HepG2 (cell line): Measurements from ENCODE around the gene ZSCAN26. TPM values are rescaled to one million over a fixed set of nuclear protein-coding genes. Genes with fewer than 3 reads are reported as not detected.

ENCODE experiments used
- ATF2 ChIP-seq: sonication (generic); formaldehyde crosslinking; IDR thresholded peaks from 2 replicates; pipeline ENCODE4 v1.4.0; 2020; ENCODE audit warnings: missing genetic modification reagents
- FOSL2 ChIP-seq: sonication (generic); formaldehyde crosslinking; IDR thresholded peaks from 2 replicates; pipeline ENCODE4 v1.4.0; 2020; ENCODE audit warnings: missing genetic modification reagents
- HNRNPL ChIP-seq: fragments of 200-400 bp; formaldehyde crosslinking; IDR thresholded peaks from 2 replicates; pipeline ENCODE4 v1.6.1; 2017; ENCODE audit warnings: mild to moderate bottlenecking, low read depth, low read length
- LBX2 ChIP-seq: sonication (generic); formaldehyde crosslinking; IDR thresholded peaks from 2 replicates; pipeline ENCODE4 v1.5.0; 2020; ENCODE audit warnings: missing genetic modification reagents, mild to moderate bottlenecking, borderline replicate concordance
- MYNN ChIP-seq: sonication (generic); formaldehyde crosslinking; IDR thresholded peaks from 2 replicates; pipeline ENCODE4 v1.4.0; 2020; ENCODE audit warnings: mild to moderate bottlenecking, low read depth, missing genetic modification reagents
- NFAT5 ChIP-seq: sonication (generic); formaldehyde crosslinking; IDR thresholded peaks from 2 replicates; pipeline ENCODE4 v1.4.0; 2020; ENCODE audit warnings: missing genetic modification reagents
- NFKBIZ ChIP-seq: IDR thresholded peaks from 2 replicates; pipeline ENCODE4 v1.6.1; 2018; ENCODE audit warnings: missing genetic modification reagents, missing compliant biosample characterization
- NKX3-1 ChIP-seq: sonication (generic); formaldehyde crosslinking; IDR thresholded peaks from 2 replicates; pipeline ENCODE4 v1.5.0; 2020; ENCODE audit warnings: missing genetic modification reagents
- PRDM4 ChIP-seq: sonication (generic); formaldehyde crosslinking; IDR thresholded peaks from 2 replicates; pipeline ENCODE4 v1.9.0; 2021; ENCODE audit warnings: missing genetic modification reagents, borderline replicate concordance
- RXRB ChIP-seq: IDR thresholded peaks from 2 replicates; pipeline ENCODE4 v1.6.1; 2016; ENCODE audit warnings: borderline replicate concordance, missing genetic modification reagents, missing compliant biosample characterization
- TEF ChIP-seq: sonication (generic); formaldehyde crosslinking; IDR thresholded peaks from 2 replicates; pipeline ENCODE4 v1.5.0; 2020; ENCODE audit warnings: missing genetic modification reagents
- ZNF274 ChIP-seq: sonication (generic); formaldehyde crosslinking; IDR thresholded peaks from 2 replicates; pipeline ENCODE4 v1.5.1; 2020; ENCODE audit warnings: mild to moderate bottlenecking, missing genetic modification reagents
- ZNF276 ChIP-seq: sonication (generic); formaldehyde crosslinking; IDR thresholded peaks from 2 replicates; pipeline ENCODE4 v1.4.0; 2020; ENCODE audit warnings: mild to moderate bottlenecking, low read depth, missing genetic modification reagents
- ZNF878 ChIP-seq: sonication (generic); formaldehyde crosslinking; IDR thresholded peaks from 2 replicates; pipeline ENCODE4 v1.8.1; 2023; ENCODE audit warnings: mild to moderate bottlenecking, missing genetic modification reagents, moderate library complexity
- ZNF879 ChIP-seq: sonication (generic); formaldehyde crosslinking; IDR thresholded peaks from 2 replicates; pipeline ENCODE4 v1.8.1; 2023; ENCODE audit warnings: missing genetic modification reagents
- polyA plus RNA-seq, 8 experiments: library from polyadenylated mRNA; depleted of rRNA in 3 of 8; stranded (reverse) in 7 of 8; unstranded in 1 of 8; fragments of >200 nt; fragmentation: Illumina TruSeq in 4 of 8; extraction: Trizol in 4 of 8; gene quantifications; 2 replicates each; pipeline versions ENCODE4 v1.2.1 to v1.2.3, GENCODE V29; 2011 to 2016; ENCODE audit warnings: low read depth in 4 of 8, missing spikeins in 1 of 8, mixed read lengths in 1 of 8; ENCODE audit not compliant: insufficient read depth in 1 of 8
- total RNA-seq, 5 experiments: library from RNA; depleted of rRNA; stranded (reverse); fragments of >200 nt; fragmentation: Illumina TruSeq; extraction: Trizol; gene quantifications; 2 replicates each; pipeline ENCODE4 v1.2.3, GENCODE V29; 2016; ENCODE audit warnings: low read depth in 1 of 5

Gene ZSCAN26
- total and polyA plus RNA-seq, 2 of the 13 experiments (the other 11 are each of a cell fraction or from before 2014, with no cell fraction given), result 12.0 to 15.6 TPM

- TF ChIP-seq ZNF878 (CRISPR knock-in tag) (peak; percentile 81; the same call in 1 of the 2 replicates), ATF2 (peak; percentile 38; the same call in 1 of the 2 replicates), ZNF276 (CRISPR knock-in tag) (no peak; the same call in 1 of the 2 replicates), NFKBIZ (no peak; the same call in 1 of the 2 replicates), MYNN (no peak), LBX2 (peak; percentile 77; the same call in 1 of the 2 replicates), ZNF274 (CRISPR knock-in tag) (peak; percentile 66), TEF (no peak; the same call in 1 of the 2 replicates), PRDM4 (CRISPR knock-in tag) (no peak), NKX3-1 (CRISPR knock-in tag) (no peak; the same call in none of the 2 replicates), HNRNPL (peak; percentile 73; the same call in 1 of the 2 replicates), FOSL2 (CRISPR knock-in tag) (peak; percentile 9; the same call in 1 of the 2 replicates), ZNF879 (no peak), RXRB (CRISPR knock-in tag) (peak; percentile 9; the same call in 1 of the 2 replicates), NFAT5 (peak; percentile 85; the same call in 1 of the 2 replicates)
These were observed 48.4 kb upstream of the ZSCAN26 start (continued) for GRCh38 chr6:28218312-28219248.
